NCI-H345 treated with DMSO at 0.1 percent for 48 hours (cell line): ENCODE measurements around the gene ZNF618.

ENCODE experiments used
- DNase-seq: peaks from one replicate; lab custom pipeline; 2025; ENCODE audit not compliant: unreplicated experiment; lab: John Stamatoyannopoulos, UW

The ZNF618 gene

DNA sequence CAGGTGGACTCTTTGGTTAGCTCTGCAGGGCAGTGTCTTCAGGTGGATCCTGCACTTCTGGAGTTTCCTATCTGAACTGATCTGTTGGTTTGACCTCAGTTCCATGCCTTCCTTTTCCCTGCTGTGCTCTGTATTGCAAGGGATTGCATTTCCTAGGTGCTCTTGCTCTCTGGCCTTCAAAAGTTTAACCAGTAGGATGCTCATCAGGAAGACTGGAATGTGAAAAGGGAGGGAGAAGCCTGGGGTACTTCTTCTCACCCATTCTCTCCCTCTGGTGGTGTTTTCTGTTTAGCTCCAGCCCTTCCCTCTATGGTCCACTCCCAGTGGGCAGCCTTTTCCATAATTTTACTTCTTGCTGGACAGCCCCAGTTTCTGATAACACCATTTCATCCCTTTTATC lies 78.5 kb downstream of the ZNF618 start:
- DNase-seq, result no peak

DNA sequence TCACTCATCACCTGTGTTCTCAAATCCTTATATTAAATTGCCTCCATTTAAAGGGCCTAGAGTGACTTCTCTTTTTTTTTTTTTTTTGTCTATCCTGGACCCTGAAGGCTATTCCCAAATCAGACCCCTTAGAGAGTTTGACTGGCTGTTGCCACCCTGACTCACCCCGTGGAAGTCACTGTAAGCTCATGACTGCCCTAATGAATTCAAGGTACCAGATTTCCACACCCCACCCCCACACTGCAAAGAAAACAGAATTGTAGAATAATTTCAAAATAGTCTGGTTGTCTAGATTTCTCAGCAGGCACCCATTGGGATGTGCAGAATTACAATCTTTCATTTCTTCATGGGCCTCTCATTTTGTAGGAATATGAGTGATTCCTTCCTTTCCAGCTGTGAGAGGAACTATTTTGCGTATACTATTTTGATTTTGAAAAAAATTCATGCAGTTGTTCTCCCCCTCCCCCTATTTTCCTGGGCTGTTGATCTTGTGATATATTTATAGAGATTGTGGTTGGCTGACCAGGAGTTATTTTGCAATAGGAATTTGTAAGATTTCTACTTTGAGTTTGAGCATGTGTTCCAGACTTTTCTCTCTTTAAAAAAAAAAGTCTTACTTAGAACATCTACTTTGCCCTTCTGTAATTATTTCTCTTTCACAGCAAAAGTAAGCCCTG lies 79.1 kb downstream of the ZNF618 start:
- DNase-seq, result no peak

DNA sequence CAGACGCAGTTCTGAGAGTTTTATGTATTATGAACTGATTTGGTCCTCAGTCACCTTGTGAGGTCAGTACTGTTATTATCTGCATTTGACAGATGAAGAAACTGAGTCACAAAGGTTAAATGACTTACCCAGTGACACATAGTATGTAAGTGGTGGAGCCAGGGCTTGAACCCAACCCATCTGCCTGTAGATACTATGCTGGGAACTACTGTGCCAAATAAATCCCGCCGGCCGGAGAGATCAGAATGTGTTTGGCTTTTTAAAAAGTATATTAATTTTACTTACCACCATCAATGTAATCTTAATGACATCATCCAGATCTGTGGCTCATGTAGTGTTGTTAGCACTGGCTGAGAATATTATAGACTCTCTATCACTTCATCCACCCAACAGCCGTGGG lies 80.8 kb downstream of the ZNF618 start:
- no peak for DNase-seq

DNA sequence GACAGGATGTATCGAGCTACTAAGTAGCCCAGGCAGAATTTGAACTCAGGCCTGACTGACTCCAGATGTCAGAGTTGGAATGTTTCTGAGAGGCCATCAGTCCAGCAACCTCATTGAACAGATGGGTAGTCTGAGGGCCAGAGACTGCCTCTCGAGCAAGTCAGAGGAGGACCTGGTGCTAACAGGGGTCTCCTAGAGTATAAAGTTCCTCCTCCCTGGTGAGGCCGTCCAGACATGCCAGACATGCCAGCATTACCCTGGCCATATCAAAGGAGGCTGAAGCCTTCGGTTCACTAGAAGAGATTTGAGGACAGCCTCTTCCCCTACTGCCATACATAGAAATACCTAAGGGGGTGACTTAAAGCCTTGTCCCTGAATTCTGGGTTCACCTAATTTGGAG lies 81.2 kb downstream of the ZNF618 start:
- no peak for DNase-seq

DNA sequence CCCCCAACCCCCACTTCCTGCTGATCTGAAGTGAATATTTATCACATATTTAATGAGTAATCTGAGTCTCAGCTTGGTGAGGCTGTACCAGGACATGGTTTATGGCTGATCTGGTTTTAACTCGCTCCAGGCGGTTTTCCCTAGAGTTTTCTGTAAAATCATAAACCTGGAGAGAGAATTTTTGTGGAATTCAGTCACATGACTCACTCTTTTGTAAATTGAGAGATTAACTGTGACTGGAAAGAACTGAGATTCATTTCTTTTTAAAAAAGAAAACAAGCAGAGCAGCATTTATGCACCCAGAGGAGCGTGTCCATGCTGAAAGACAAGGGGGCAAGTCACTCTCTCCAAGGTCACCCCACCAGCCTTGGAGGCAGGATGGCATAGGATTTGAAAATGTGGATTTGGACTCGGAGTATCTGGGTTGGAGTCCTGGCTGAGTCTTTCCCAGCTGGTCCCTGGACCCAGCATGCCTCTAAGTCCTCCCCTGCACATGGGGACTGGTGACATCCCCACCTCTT lies 81.8 kb downstream of the ZNF618 start:
- no peak for DNase-seq

DNA sequence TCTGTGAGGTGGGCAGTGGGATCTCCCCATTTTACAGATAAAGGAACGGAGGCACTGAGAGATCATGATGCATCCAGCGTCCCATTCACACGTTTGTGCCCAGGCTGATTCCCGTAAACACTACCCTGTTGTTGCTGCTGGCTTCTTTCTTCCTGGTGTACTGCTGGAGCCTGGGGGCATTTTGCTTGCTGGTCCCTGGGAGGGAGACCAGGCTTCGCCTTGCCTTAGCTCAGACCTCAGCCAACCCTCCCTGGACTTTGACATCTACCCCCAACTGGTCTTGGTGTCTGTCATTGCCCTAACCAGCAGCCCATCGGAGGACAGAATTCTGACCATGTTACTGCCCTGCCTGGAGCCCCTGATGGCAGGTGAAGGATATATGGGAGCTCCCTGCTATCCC lies 82.4 kb downstream of the ZNF618 start:
- no peak for DNase-seq

DNA sequence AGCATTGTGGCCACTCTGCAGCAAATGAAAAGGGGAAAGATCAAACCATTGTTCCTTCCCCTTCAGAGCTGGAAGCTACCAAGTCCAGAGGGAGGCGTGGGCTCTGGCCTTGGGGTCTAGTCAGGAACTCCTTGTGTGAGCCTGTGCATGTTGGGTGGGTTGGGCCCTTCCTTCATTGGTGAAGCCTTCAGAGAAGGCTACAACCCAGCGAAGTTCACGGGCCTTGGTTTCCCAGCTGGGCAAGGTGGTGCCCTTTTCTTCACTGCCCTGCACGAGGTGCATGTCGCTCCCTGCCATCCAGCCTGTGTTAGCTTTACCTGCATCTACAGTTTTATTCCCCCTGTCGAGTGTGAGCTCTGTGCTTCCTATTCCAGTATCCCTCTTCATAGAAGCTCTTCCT lies 84.7 kb downstream of the ZNF618 start:
- no peak for DNase-seq

DNA sequence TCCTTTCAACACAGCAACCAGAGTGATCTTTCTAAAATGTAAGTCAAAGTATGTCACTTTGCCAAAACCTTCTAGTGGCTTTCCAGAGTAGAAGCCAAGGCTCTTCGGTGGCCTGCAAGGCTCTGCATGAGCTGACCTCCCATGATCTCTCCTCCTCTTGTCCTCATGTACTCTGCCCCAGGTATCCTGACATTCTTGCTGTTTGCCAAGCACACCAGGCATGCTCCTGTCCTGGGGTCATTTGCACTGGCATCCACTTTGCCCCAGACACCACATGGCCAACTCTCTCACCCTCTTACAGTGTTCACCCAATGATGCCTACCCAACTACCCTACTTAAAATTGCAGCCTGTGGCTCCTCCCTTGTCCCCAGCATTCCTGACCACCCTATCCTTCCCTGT lies 86.3 kb downstream of the ZNF618 start:
- no peak for DNase-seq

DNA sequence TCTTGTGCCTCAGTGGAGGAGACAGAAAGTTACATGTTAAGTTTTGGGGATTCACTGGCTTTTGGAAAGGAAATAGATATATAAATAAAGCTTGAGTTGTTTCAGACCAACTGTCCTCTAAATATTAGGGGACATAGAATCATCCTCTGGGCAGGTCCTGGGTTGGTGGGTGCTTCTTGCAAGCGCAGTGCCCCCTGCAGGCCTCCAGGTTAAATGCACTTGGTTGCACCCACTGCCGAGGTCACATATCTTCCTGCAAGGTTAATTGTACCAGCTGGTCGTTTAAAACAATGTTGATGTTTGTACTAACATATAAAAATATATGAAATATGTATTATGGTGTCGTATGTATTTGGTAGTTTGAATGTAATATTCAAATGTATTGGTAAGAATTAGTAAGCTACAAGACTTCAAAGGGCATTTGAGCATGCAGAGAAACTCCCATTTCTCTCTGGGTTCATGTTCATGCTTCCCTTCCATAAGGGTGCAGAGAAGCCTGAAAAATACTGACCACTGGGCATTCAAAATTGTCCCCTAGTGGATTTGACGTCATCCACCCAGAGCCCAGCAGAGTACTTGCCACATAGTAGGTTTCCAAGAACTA lies 87.0 kb downstream of the ZNF618 start:
- DNase-seq, result no peak

DNA sequence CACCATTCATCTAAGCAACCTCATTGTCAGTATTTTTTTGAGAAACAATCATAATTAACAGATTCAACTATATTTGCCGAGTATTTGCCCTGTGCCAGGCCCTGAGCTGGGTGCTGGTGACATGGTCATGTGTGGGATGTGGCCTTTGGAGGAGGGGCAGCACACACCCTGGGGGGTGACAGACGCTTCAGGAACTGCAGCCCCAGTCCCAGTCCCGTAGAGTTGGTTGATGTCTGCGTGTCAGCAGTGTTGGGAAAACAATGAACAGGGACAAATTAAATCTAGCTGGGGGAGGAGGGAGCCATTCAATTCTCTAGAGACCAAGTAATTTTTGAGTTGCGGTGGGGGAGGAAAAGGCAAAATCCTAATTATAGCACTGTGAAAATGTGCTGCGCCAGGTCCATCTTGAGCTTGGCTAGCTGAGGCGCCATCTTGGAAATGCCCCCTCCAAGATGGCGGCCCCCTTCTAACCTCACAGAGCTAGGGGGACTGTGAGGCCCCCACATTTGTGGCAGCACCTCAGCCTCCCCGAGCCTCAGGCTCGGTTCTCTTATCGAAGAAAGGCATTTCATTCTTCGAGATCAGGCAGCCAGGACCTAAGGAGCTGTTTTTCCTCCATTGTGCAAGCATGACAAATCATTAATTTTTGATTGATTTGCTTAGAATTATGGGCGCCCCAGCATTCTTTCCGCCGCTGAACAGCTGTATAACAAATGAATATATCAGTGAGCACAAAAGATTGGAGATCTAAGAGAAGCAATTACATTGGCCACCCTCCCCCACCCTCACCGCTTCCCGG lies 87.8 kb downstream of the ZNF618 start:
- DNase-seq, result no peak

DNA sequence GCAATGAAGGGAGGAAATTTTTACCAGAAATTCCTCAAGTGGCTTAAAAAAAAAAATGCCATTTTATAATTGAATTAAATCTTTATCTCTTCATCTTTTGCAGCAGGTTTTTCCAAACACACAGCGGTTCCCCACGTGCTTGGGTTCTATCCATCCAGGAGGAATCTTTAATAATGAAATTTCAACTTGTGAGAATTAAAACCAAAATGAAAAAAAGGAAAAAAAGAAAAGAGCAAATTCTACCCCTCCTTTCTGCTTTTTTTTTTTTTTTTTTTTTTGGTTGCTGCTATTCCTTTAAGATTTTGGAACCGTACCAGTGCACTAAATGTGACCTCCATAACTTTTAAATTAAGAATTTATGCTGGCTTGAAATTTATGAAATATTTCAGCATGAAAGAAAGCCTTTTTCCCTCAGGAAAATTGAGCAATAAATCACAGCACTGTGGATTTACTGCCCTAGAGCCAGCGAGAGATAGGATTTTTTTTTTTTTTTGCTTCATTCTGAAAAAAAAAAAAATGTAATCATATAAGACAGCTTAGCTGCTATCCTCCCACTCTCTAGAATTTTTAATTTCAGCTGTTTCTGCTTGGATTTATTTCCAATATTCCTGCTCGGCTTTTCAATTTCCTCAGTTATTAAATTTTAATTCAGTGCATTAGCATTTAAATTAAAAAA lies 88.5 kb downstream of the ZNF618 start:
- DNase-seq, result no peak

DNA sequence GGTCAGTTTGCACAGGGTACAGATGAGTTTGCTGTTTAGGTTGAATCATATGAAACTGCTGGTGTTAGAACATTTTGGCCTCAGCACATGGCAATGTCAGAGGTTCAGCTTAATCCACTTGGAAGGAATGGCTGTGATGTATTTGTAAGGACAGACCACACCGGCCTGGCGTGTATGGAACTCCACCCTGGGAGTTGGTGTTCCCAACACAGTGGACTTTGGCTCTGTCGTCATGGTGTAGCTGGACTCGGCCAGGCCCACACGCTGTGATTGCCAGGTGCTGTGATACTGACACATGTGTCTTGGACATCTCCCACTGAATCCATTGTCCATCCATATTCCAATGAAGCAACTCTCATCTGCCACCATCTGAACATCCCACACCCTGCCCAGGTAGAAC lies 90.3 kb downstream of the ZNF618 start:
- no peak for DNase-seq

DNA sequence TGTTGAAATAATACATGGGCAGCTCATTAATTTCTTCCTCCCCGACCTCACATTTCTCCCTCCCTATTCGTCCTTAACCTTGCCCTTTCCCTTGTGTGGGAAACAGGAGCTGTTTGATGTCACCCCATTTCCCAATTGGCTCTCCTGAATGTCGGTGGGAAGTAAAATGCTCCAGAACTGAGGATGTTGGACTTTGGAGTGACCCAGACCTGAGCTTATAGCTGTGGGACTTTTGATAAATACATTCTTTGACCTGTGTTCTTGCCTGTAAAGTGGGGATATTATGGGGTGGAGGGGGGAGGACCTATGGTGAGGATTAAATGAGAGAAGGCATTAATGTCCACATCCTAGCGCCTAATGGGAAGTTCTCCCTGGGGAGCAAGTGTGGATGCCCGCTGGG lies 91.3 kb downstream of the ZNF618 start:
- DNase-seq, result no peak

DNA sequence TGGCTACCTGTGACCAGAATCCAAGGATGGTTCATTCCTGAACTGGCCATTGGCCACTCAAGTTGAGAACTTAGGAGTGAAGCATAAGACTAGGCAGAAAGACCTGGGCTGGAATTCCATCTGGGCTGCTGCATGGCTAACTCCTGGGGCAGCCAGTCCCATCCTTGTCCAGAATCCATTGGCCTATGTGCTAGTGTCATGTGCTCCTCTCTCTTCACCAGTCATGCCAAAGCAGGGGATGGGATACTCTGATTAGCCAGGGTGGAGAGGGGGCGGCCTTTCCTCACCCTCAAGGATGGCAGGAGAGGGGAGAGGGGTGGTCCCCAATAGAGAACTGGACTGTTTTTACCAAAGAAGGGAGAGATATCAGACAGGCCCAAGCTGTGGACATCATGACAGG lies 93.2 kb downstream of the ZNF618 start:
- no peak for DNase-seq

DNA sequence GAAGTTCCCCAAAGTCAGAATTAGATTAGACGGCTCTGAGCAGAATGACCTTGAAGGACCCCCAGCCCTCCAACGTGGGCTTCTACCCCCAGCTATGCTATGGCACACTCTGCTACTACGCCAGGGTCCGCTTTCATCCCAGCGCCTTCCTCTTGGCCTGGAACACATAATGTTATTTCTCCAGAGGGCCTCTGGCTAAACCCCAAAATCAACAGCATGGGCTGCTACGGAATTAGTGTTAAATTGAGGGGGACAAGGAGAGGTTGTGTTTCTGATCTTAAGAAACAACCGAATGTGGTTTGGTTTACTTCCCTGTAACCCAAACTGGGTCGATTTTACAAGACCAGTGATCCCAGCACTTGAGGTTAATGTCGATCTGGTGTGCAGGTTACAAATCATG lies 97.1 kb downstream of the ZNF618 start:
- no peak for DNase-seq

DNA sequence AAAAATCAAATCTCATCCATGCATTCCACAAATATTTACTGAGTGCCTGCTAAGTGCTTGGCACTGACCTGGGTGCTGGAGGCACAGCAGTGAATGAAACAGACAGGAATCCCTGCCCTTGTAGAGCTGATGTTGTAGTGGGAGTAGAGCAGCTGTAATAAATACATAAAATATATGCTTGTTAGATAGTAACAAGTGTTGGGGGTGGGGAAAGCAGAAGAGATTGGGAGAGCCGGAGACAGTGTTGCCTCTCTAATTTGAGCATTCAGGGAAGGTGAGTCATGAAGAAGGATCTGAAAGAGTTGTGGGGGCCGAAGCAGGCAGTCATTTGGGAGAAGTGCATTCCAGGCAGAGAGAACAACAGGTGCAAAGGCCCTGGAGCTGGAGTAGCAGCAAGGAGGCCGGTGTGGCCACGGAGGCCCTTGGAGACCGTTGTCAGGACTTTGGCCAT lies 97.9 kb downstream of the ZNF618 start:
- no peak for DNase-seq

DNA sequence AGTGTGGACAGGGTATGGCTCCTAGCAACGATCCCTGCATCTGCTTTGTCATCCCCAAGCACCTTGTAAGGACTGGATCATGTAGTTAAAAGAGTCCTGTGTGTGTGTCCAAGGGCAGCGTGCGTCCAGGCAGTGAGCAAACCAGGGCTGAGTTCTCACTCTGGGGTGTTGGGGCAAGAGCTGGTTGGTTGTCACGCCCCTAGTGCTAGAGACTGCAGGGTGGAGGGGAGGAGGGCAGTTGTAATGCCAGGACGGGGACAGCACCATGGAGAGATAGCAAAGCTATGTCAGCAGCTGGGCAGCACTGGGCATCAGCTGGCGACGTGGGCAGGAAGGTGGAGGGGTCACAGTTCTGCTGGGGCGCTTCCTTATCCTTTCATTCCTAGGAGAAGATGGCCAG lies 100.8 kb downstream of the ZNF618 start:
- no peak for DNase-seq

DNA sequence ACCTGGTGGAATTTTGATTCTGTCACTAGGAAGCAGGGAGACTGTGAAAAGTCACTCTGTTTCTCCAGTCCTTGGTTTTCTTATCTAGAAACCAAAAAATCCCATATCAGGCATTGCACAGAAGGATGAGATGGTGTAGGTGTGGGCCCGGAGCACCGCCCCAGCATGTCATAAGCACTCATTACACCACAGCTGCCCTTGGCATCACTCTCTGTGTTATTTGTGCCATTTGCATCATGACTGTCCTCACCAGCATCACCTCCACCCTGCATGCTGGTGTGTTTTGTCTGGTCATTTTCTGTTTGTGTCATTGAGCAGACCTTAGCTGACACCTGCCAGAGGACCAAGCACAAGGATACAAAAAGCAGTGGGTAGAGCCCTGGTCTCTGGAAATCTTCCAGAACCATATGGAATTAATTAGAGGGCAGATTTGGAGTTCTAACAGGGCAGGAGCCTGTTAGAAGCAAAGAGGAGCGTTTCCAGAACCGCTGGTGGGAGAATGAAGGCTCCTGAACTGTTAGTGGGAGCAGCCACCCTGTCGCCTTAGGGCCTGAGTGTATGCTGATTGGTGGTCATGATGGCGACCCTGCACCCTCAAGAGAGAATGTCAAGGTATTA lies 102.7 kb downstream of the ZNF618 start:
- no peak for DNase-seq

DNA sequence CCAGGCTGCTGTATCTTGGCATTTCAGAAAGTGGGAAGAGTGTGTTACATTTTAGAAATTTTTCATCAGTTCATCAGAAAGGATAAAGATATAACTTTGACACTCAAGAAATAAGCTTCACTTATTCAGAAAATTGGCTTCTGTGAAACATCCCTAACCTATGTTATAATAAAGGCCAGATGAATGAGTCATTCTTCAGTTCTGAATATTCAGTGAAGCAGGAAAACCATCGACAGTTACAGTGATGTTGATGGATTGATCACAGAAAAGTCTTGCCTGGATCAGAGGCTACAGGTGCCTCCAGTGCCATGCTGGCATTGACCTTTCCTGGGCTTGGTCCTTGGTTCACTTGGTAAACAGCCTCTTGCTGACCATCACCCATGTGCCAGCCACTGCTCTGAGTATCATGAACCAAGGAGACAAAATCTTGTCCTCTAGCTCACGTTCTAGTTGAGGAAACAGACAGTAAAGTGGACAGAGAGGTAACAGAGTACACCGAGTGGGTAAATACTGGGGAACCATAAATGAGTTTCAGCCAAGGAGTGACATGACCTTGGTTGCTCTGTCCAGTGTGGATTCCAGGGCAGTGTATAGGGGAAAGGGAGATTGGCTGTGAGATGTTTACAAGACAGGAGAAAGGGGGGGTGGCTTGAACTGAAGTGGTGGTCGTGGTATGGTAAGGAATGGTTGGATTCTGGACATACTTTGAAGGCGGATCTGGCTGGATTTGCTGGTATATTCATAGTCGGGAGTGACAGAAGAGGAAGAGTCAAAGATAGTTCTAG lies 103.4 kb downstream of the ZNF618 start:
- DNase-seq, result no peak

DNA sequence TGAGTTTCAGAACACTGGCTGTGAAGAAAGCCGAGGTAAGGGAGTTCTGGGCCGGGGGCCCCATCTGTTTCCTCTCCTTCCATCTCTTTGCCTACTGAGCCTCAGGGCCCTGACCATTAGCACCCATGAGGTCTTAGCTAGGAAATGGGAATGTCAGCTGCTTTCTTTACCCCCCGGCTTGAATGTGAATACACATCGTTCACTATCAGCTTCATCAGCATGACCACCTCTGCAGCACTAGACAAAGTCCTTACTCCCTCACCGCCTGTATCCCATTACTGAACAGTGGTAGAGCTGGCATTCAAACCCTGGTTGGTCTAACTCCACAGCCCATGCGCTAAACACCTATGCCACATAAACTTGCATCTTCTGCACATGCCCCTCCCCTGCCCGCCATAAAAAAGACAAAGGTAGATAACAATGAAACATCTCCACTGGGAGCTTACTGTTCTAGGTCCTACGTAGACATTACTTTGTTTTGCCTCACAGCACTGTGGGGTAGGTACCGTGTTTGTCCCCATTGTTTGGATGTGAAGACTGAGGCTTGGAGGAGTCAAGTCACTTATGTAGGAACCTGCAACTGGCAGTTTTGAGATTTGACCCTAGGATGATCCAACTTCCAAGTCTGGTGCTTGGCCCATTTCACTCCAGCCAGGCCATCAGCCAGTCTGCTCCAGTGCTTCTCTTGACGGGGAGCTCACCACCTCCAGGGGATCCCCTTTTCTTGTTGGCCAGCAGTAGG lies 108.7 kb downstream of the ZNF618 start:
- DNase-seq, result no peak
